Measurements from ENCODE around the gene SLC25A33. TPM values are rescaled to one million over a fixed set of nuclear protein-coding genes. Genes with fewer than 3 reads are reported as not detected.

SLC25A33 gene
- total RNA-seq, 1 donor from 2014 or later: 13.3 TPM

- H3K4me1 Mint-ChIP-seq: no peaks in the 10 kb centered on the region
- DNase-seq (ENCODE audit: low read depth, low spot score): no peak
- H3K27ac Mint-ChIP-seq (ENCODE audit: unreplicated experiment): no peak overlapping the region
- no peaks in the 10 kb centered on the region for H3K36me3 Mint-ChIP-seq (ENCODE audit: low read depth)
- H3K4me3 Mint-ChIP-seq: no peak overlapping the region
- TF ChIP-seq CTCF (conservative IDR thresholded peaks at IDR 0.05): no peak
- H3K27me3 Mint-ChIP-seq (ENCODE audit: low read depth): no peaks in the 10 kb centered on the region
- no peaks in the 10 kb centered on the region for H3K9me3 Mint-ChIP-seq
These were observed 64.8 kb downstream of the SLC25A33 start for GRCh38 chr1:9603766-9604753.

GRCh38 chr1:9604836-9605235, 65.6 kb downstream of the SLC25A33 start:
- TF ChIP-seq CTCF (conservative IDR thresholded peaks at IDR 0.05): no peak
- Mint-ChIP-seq H3K36me3 (ENCODE audit: low read depth) (no peaks in the 10 kb centered on the region), H3K4me3 (no peak overlapping the region), H3K9me3 (no peaks in the 10 kb centered on the region), H3K4me1 (no peaks in the 10 kb centered on the region), H3K27ac (ENCODE audit: unreplicated experiment) (no peak overlapping the region), H3K27me3 (ENCODE audit: low read depth) (no peaks in the 10 kb centered on the region)
- DNase-seq (ENCODE audit: low read depth, low spot score): no peak

- no peaks in the 10 kb centered on the region for H3K4me1 Mint-ChIP-seq
- no peak overlapping the region for H3K4me3 Mint-ChIP-seq
- H3K27me3 Mint-ChIP-seq (ENCODE audit: low read depth): no peaks in the 10 kb centered on the region
- no peaks in the 10 kb centered on the region for H3K36me3 Mint-ChIP-seq (ENCODE audit: low read depth)
- no peak for TF ChIP-seq CTCF (conservative IDR thresholded peaks at IDR 0.05)
- no peaks in the 10 kb centered on the region for H3K9me3 Mint-ChIP-seq
- no peak overlapping the region for H3K27ac Mint-ChIP-seq (ENCODE audit: unreplicated experiment)
- no peak for DNase-seq (ENCODE audit: low read depth, low spot score)
These were observed 66.7 kb downstream of the SLC25A33 start for GRCh38 chr1:9605946-9606455.

GRCh38 chr1:9606458-9606857, 67.2 kb downstream of the SLC25A33 start:
- Mint-ChIP-seq H3K27me3 (ENCODE audit: low read depth) (no peaks in the 10 kb centered on the region), H3K4me3 (no peak overlapping the region), H3K27ac (ENCODE audit: unreplicated experiment) (peak overlapping the region; percentile 17), H3K9me3 (no peaks in the 10 kb centered on the region), H3K4me1 (no peaks in the 10 kb centered on the region), H3K36me3 (ENCODE audit: low read depth) (no peaks in the 10 kb centered on the region)
- no peak for DNase-seq (ENCODE audit: low read depth, low spot score)
- TF ChIP-seq CTCF (conservative IDR thresholded peaks at IDR 0.05): no peak

GRCh38 chr1:9606948-9607347, 67.7 kb downstream of the SLC25A33 start:
- no peak for TF ChIP-seq CTCF (conservative IDR thresholded peaks at IDR 0.05)
- H3K4me1 Mint-ChIP-seq: no peaks in the 10 kb centered on the region
- H3K36me3 Mint-ChIP-seq (ENCODE audit: low read depth): no peaks in the 10 kb centered on the region
- H3K27me3 Mint-ChIP-seq (ENCODE audit: low read depth): no peaks in the 10 kb centered on the region
- peak overlapping the region; percentile 17 for H3K27ac Mint-ChIP-seq (ENCODE audit: unreplicated experiment)
- DNase-seq (ENCODE audit: low read depth, low spot score): no peak
- no peaks in the 10 kb centered on the region for H3K9me3 Mint-ChIP-seq
- no peak overlapping the region for H3K4me3 Mint-ChIP-seq
